ENCODE measurements around the gene FGF18.

The FGF18 gene

GRCh38 chr5:171498166-171498565, 78.7 kb downstream of the FGF18 start:
- Histone ChIP-seq H3K36me3 (ENCODE audit: control insufficient read depth, insufficient read depth, low read length) (no peaks in the 10 kb centered on the region), H3K9ac (no peak overlapping the region), H2AFZ (no peak overlapping the region), H3K9me3 (ENCODE audit: control insufficient read depth, low read length) (no peaks in the 10 kb centered on the region), H3K27ac (no peak overlapping the region), H3K27me3 (ENCODE audit: control insufficient read depth, insufficient read depth, low read length) (no peaks in the 10 kb centered on the region), H3K4me3 (ENCODE audit: low read depth, low read length) (no peak overlapping the region), H3K4me1 (no peaks in the 10 kb centered on the region), H3K79me2 (no peaks in the 10 kb centered on the region), H3K4me2 (ENCODE audit: low read length) (no peak overlapping the region)
- TF ChIP-seq CTCF (IDR thresholded peaks at IDR 0.05), result no peak

- H3K4me1 ChIP-seq, result no peaks in the 10 kb centered on the region
- no peaks in the 10 kb centered on the region for H3K79me2 ChIP-seq
These were observed 80.2 kb downstream of the FGF18 start for GRCh38 chr5:171499611-171500010.

GRCh38 chr5:171505473-171506043, 86.1 kb downstream of the FGF18 start:
- Histone ChIP-seq H3K4me1 (no peaks in the 10 kb centered on the region), H3K4me2 (ENCODE audit: low read length) (no peak overlapping the region), H3K27me3 (ENCODE audit: control insufficient read depth, insufficient read depth, low read length) (no peaks in the 10 kb centered on the region), H3K9me3 (ENCODE audit: control insufficient read depth, low read length) (no peaks in the 10 kb centered on the region), H3K36me3 (ENCODE audit: control insufficient read depth, insufficient read depth, low read length) (no peaks in the 10 kb centered on the region), H3K4me3 (ENCODE audit: low read depth, low read length) (no peak overlapping the region), H2AFZ (no peak overlapping the region), H3K9ac (no peak overlapping the region), H3K27ac (no peak overlapping the region), H3K79me2 (no peaks in the 10 kb centered on the region)
- no peak for TF ChIP-seq CTCF (IDR thresholded peaks at IDR 0.05)

More at GRCh38 chr5:171499611-171500010, 80.2 kb downstream of the FGF18 start:
- TF ChIP-seq CTCF (IDR thresholded peaks at IDR 0.05), result no peak
- H3K9me3 ChIP-seq (ENCODE audit: control insufficient read depth, low read length), result no peaks in the 10 kb centered on the region
- no peaks in the 10 kb centered on the region for H3K27me3 ChIP-seq (ENCODE audit: control insufficient read depth, insufficient read depth, low read length)
- no peak overlapping the region for H3K27ac ChIP-seq
- no peak overlapping the region for H2AFZ ChIP-seq
- H3K4me2 ChIP-seq (ENCODE audit: low read length), result no peak overlapping the region
- no peak overlapping the region for H3K4me3 ChIP-seq (ENCODE audit: low read depth, low read length)
- no peak overlapping the region for H3K9ac ChIP-seq
- no peaks in the 10 kb centered on the region for H3K36me3 ChIP-seq (ENCODE audit: control insufficient read depth, insufficient read depth, low read length)

GRCh38 chr5:171506951-171507350, 87.5 kb downstream of the FGF18 start:
- H3K27me3 ChIP-seq (ENCODE audit: control insufficient read depth, insufficient read depth, low read length), result no peaks in the 10 kb centered on the region
- H3K4me3 ChIP-seq (ENCODE audit: low read depth, low read length), result no peak overlapping the region
- no peak overlapping the region for H3K27ac ChIP-seq
- H3K4me1 ChIP-seq, result no peaks in the 10 kb centered on the region
- H2AFZ ChIP-seq, result no peak overlapping the region
- no peaks in the 10 kb centered on the region for H3K9me3 ChIP-seq (ENCODE audit: control insufficient read depth, low read length)
- H3K36me3 ChIP-seq (ENCODE audit: control insufficient read depth, insufficient read depth, low read length), result no peaks in the 10 kb centered on the region
- no peak for TF ChIP-seq CTCF (IDR thresholded peaks at IDR 0.05)
- H3K9ac ChIP-seq, result no peak overlapping the region
- H3K4me2 ChIP-seq (ENCODE audit: low read length), result no peak overlapping the region
- no peaks in the 10 kb centered on the region for H3K79me2 ChIP-seq

Measured in parathyroid adenoma (tissue), 2 donors.